Ishikawa (cell line): ENCODE data around the gene EIF2S1.
A peak's percentile ranks its signal among the peaks of the same experiment; 100 is the strongest.

Source experiments
- CEBPB ChIP-seq: IDR thresholded peaks from 2 replicates; pipeline ENCODE4 v1.6.1; 2012
- CREB1 ChIP-seq: IDR thresholded peaks from 2 replicates; pipeline ENCODE4 v1.6.1; 2012; ENCODE audit warnings: low read depth
- EGR1 ChIP-seq: IDR thresholded peaks from 2 replicates; pipeline ENCODE4 v1.6.1; 2012
- EP300 ChIP-seq: IDR thresholded peaks from 2 replicates; pipeline ENCODE4 v1.6.1; 2012; ENCODE audit warnings: borderline replicate concordance
- FOXM1 ChIP-seq: IDR thresholded peaks from 2 replicates; pipeline ENCODE4 v1.6.1; 2012; ENCODE audit warnings: low read depth, borderline replicate concordance
- NFIC ChIP-seq: IDR thresholded peaks from 2 replicates; pipeline ENCODE4 v1.6.1; 2012
- RAD21 ChIP-seq: IDR thresholded peaks from 2 replicates; pipeline ENCODE4 v1.6.1; 2012; ENCODE audit warnings: low read depth
- TAF1 ChIP-seq: IDR thresholded peaks from 2 replicates; pipeline ENCODE4 v1.6.1; 2012; ENCODE audit warnings: low read depth, mild to moderate bottlenecking
- TCF12 ChIP-seq: IDR thresholded peaks from 2 replicates; pipeline ENCODE4 v1.6.1; 2012; ENCODE audit warnings: low read depth
- TEAD4 ChIP-seq: IDR thresholded peaks from 2 replicates; pipeline ENCODE4 v1.6.1; 2012
- YY1 ChIP-seq: IDR thresholded peaks from 2 replicates; pipeline ENCODE4 v1.6.1; 2012; ENCODE audit warnings: low read depth
- ZBTB7A ChIP-seq: IDR thresholded peaks from 2 replicates; pipeline ENCODE4 v1.6.1; 2012; ENCODE audit warnings: low read depth
- TF ChIP-seq, protein P1 (sequence below): IDR thresholded peaks from 2 replicates; pipeline ENCODE4 v1.6.1; 2012; ENCODE audit warnings: low read depth, mild to moderate bottlenecking
- TF ChIP-seq, protein P2 (sequence below): IDR thresholded peaks from 2 replicates; pipeline ENCODE4 v1.6.1; 2012
- TF ChIP-seq, protein P3 (sequence below): IDR thresholded peaks from 2 replicates; pipeline ENCODE4 v1.6.1; 2012

The EIF2S1 gene

DNA sequence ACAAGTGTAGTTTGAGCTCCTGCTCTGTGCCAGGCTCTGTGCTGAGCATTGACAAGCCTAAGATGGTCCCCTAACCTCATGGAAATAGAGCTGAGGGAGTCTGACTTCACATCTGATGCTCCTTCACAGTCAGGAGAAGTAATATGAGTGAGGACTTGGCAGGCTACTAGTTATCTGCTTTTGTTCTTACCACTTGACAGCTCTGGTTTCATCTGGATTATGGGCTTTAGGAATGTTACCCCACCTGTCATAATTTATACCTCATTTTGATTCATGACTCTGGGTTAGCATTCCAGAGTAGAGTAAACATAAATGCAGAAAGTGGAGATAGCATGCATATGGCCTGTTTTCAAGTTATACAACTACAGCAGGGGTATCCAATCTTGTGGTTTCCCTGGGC is 41.0 kb upstream of the EIF2S1 start:
- TF ChIP-seq NFIC (no peak), TAF1 (no peak), RAD21 (no peak), TEAD4 (no peak), TCF12 (no peak), EGR1 (no peak), CEBPB (no peak), FOXM1 (no peak), EP300 (no peak), CREB1 (no peak)
- TF ChIP-seq, protein P1, sequence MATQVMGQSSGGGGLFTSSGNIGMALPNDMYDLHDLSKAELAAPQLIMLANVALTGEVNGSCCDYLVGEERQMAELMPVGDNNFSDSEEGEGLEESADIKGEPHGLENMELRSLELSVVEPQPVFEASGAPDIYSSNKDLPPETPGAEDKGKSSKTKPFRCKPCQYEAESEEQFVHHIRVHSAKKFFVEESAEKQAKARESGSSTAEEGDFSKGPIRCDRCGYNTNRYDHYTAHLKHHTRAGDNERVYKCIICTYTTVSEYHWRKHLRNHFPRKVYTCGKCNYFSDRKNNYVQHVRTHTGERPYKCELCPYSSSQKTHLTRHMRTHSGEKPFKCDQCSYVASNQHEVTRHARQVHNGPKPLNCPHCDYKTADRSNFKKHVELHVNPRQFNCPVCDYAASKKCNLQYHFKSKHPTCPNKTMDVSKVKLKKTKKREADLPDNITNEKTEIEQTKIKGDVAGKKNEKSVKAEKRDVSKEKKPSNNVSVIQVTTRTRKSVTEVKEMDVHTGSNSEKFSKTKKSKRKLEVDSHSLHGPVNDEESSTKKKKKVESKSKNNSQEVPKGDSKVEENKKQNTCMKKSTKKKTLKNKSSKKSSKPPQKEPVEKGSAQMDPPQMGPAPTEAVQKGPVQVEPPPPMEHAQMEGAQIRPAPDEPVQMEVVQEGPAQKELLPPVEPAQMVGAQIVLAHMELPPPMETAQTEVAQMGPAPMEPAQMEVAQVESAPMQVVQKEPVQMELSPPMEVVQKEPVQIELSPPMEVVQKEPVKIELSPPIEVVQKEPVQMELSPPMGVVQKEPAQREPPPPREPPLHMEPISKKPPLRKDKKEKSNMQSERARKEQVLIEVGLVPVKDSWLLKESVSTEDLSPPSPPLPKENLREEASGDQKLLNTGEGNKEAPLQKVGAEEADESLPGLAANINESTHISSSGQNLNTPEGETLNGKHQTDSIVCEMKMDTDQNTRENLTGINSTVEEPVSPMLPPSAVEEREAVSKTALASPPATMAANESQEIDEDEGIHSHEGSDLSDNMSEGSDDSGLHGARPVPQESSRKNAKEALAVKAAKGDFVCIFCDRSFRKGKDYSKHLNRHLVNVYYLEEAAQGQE = no peak
- TF ChIP-seq, protein P2, sequence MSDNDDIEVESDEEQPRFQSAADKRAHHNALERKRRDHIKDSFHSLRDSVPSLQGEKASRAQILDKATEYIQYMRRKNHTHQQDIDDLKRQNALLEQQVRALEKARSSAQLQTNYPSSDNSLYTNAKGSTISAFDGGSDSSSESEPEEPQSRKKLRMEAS = no peak
- TF ChIP-seq, protein P3, sequence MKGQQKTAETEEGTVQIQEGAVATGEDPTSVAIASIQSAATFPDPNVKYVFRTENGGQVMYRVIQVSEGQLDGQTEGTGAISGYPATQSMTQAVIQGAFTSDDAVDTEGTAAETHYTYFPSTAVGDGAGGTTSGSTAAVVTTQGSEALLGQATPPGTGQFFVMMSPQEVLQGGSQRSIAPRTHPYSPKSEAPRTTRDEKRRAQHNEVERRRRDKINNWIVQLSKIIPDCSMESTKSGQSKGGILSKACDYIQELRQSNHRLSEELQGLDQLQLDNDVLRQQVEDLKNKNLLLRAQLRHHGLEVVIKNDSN = no peak

DNA sequence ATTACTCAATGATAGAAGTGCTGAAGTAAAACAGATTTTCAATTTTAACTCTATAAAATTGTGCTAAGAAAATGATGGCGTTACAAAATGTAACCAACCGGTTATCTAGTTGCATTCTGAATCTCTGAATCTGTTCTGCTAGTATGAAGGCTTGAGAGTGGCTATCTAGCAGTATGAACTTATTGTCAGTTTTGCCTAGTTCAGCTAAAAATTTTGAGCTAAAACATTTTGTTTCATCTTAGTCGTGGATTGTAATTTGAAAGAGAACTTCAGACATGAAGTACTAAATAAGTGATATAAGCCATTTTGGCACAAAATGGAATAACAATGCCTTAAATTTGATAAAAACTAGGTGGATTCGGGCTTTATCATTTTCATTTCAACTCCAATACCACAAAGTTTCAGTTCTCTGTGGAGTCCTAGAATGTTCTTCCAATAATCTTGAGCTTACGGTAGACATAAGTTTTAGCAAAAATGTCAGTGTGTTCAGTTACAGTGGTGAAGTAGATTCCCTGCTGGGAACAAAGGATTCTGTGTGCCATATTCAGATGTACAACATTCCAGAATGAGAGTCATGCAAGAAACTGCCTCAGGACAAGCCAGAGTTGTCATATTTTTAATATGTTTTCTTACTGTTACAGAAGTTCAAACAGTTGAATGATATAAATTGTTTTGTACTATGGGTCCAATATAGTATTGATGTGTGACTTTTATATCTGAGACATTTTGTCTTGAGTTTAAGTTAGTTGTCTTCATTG is 28.6 kb upstream of the EIF2S1 start:
- TF ChIP-seq EP300 (no peak), TEAD4 (peak; percentile 39; the same call in 1 of the 2 replicates)

DNA sequence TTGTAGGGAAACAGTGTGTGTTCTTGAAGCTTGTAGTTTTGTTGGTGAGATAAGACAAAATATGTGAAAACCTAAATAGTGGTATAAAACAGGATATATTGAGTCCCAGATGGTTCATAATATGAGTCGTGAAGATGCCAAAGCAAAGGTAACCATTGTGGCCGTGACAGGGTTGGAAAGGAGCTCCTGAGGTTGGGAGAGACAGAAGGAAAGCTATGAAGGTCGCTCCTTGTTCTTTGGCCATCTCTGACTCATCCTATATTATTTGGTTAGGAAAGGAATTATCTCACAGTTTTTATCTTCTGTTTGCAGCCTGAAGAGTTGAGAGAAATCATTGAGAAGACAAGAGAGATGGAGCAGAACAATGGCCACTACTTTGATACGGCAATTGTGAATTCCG is 27.7 kb upstream of the EIF2S1 start:
- TF ChIP-seq FOXM1 (no peak), CEBPB (no peak), TAF1 (no peak), YY1 (no peak), RAD21 (no peak), TEAD4 (no peak), TCF12 (no peak), EGR1 (no peak), EP300 (no peak)
- TF ChIP-seq, protein P3 = no peak
- TF ChIP-seq, protein P2 = no peak

DNA sequence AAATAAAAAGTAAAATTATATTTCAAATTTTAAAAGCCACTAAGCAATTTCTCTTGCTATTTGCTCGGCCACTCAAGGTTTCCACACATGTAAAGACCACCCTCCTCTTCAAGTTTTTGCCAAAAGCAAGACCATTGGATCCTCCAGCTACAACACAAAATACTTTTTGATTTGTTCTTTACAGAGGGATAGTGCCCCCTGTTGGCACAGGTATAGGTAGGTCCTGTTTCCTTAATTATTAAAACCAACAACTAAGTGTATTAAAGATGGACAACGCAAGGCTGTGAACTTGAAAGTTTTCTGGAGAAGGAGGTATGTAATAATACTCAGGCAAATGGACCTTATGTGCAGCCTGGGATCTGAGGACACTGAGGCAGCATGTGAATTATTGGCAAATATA is 24.3 kb upstream of the EIF2S1 start:
- TF ChIP-seq TAF1 (no peak), RAD21 (peak; percentile 52), NFIC (no peak), FOXM1 (no peak)

DNA sequence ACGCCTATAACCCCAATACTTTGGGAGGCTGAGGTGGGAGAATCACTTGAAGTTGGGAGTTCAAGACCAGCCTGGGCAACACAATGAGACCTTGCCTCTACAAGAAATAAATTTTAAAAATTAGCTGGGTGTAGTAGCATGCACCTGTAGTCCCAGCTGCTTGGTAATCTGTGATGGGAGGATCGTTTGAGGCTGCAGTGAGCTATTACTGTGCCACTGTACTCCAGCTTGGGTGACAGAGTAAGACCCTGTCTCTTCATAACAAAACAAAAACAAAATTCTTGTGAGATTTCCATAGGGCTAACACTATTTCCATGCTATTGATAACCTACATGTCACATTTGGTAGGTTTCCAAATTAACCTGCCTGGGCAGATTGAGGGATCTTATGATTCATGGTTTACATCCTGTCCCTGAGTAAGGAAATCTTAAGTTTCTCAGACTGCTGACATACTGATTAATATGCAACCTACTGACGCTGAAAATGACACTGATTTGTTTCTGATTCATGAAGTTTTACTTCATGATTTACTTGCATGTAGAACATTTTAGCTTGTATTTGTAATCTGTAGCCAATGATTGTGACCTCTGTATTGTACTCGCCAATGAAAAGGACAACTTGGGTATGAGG is 16.4 kb upstream of the EIF2S1 start:
- TF ChIP-seq, protein P1 = no peak
- no peak for TF ChIP-seq TEAD4
- no peak for TF ChIP-seq CEBPB
- no peak for TF ChIP-seq ZBTB7A

DNA sequence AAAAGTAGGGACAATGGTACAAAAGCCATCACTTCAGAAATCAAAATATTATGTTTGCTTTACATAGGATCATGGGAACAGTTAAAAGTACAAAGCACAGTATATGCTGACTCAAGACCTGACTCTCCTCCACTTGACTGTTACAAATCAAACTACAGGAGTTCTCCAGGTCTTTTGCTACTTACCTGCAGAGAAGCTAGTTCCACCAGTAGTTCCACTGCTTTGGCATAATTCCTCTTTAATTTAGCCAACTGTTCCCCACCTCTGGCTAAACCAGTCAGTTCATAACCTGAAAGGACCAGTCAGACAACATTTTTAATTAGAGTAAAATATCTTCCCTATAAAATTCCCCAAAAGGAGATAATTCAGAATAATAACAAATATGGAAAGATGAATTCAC is 14.5 kb upstream of the EIF2S1 start:
- TF ChIP-seq ZBTB7A (no peak), NFIC (no peak), CEBPB (no peak), EP300 (no peak), YY1 (no peak), EGR1 (no peak), RAD21 (no peak), TCF12 (no peak), TAF1 (no peak), FOXM1 (no peak), TEAD4 (no peak), CREB1 (no peak)
- TF ChIP-seq, protein P2 = no peak
- TF ChIP-seq, protein P3 = no peak
- TF ChIP-seq, protein P1 = no peak
